ENCODE data around the gene JMJD4. TPM values are rescaled to one million over a fixed set of nuclear protein-coding genes. Genes with fewer than 3 reads are reported as not detected.
A peak's percentile ranks its signal among the peaks of the same experiment; 100 is the strongest.

JMJD4 gene
- total RNA-seq, 2 experiments from 2014 or later, result 17.7 to 24.1 TPM

GRCh38 chr1:227731241-227731677 is 3.8 kb downstream of the JMJD4 start:
- Mint-ChIP-seq H3K27me3 (peaks cover 12% of the 10 kb centered on the region), H3K4me1 (peaks cover 33% of the 10 kb centered on the region), H3K36me3 (peaks cover 11% of the 10 kb centered on the region), H3K27ac (no peak overlapping the region), H3K4me3 (no peak overlapping the region), H3K9me3 (ENCODE audit: low read depth) (no peaks in the 10 kb centered on the region)
- DNase-seq (peak; percentile 39), ATAC-seq (no peak)
- CTCF ChIA-PET, result interaction anchor here (0.8 to 2.7 kb wide), 4 partner anchors 29 to 222 kb away, joined by 3 to 8 read pairs (median 4); no protein-coding TSS in a partner anchor

GRCh38 chr1:227730630-227731151 is 4.4 kb downstream of the JMJD4 start:
- Mint-ChIP-seq H3K36me3 (peaks cover 11% of the 10 kb centered on the region), H3K4me1 (peaks cover 28% of the 10 kb centered on the region), H3K27me3 (peaks cover 12% of the 10 kb centered on the region), H3K9me3 (ENCODE audit: low read depth) (no peaks in the 10 kb centered on the region), H3K4me3 (no peak overlapping the region), H3K27ac (no peak overlapping the region)
- ATAC-seq (no peak), DNase-seq (no peak)
- CTCF ChIA-PET, result interaction anchor here (0.8 to 2.7 kb wide), 6 partner anchors 29 to 223 kb away, joined by 3 to 8 read pairs (median 5); no protein-coding TSS in a partner anchor

DNA sequence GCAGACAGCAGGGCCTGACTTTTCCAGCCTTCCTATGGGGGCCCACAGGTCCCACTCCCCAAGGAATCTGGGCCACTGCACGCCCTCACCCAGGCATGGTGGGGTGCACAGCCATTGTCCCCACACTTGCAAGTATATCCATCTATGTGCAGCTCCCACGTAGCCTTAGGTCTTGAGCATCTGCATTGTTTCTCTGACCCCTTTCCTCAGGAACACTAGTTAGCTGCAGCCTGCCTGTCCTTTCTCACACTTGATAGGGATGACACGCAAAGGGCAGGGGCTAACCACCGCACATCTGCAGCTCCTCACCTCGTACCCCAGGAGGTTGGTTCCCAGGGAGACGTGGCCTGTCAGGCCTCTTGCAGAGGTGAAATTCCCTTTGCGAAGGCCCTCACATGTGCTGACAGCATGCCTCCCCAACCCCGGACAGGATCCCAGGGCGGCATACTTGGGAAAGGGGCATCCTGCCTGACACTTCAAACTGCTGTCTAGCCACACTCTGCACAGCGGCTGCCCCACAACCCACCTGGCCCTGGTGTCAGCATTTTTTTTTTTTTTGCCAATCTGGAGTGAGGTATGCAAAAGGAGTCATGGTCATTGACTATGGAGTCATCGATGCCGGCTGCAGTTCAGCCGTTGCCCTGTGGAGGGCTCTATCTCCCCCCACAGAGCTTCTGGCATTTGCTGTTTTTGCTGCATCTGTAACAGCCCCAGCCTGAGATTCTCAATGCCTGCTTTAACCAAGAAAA is 5.0 kb downstream of the JMJD4 start:
- peaks cover 28% of the 10 kb centered on the region for H3K4me1 Mint-ChIP-seq
- H3K27ac Mint-ChIP-seq, result no peak overlapping the region
- no peaks in the 10 kb centered on the region for H3K9me3 Mint-ChIP-seq (ENCODE audit: low read depth)
- ATAC-seq, result no peak
- H3K27me3 Mint-ChIP-seq, result peaks cover 12% of the 10 kb centered on the region
- H3K36me3 Mint-ChIP-seq, result peaks cover 11% of the 10 kb centered on the region
- CTCF ChIA-PET, result interaction anchor here (1.1 to 2.7 kb wide), 7 partner anchors 30 to 227 kb away, joined by 3 to 8 read pairs (median 5); no protein-coding TSS in a partner anchor
- no peak overlapping the region for H3K4me3 Mint-ChIP-seq
- peak; percentile 62 for DNase-seq

- CTCF ChIA-PET, result interaction anchor here (0.6 to 2.7 kb wide), 5 partner anchors 33 to 228 kb away, joined by 3 to 8 read pairs (median 4); no protein-coding TSS in a partner anchor
- Mint-ChIP-seq H3K4me3 (peak overlapping the region; percentile 69), H3K27me3 (peaks cover 12% of the 10 kb centered on the region), H3K27ac (no peak overlapping the region), H3K4me1 (peaks cover 26% of the 10 kb centered on the region), H3K9me3 (ENCODE audit: low read depth) (peaks cover under 1% of the 10 kb centered on the region), H3K36me3 (peaks cover 9% of the 10 kb centered on the region)
- DNase-seq (peak; percentile 40), ATAC-seq (no peak)
Observed at GRCh38 chr1:227729144-227729880, 5.8 kb downstream of the JMJD4 start.

DNA sequence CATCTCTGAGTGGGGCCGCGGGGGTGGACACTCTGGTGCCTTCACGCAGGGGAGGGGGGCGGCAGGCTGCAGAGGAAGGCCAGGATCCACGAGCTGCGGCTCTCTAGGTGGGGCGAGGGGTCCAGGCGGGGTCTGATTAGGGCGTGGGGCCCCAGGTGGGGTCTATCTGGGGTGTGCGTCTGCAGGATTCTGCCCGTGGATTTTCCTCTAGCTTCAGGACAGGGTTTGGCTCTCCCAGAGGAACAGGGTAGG is 6.3 kb downstream of the JMJD4 start:
- H3K27me3 Mint-ChIP-seq, result peaks cover 12% of the 10 kb centered on the region
- peak; percentile 18 for ATAC-seq
- peaks cover 22% of the 10 kb centered on the region for H3K4me1 Mint-ChIP-seq
- no peak for DNase-seq
- H3K27ac Mint-ChIP-seq, result peak overlapping the region; percentile 46
- H3K4me3 Mint-ChIP-seq, result peak overlapping the region; percentile 69
- peaks cover 4% of the 10 kb centered on the region for H3K9me3 Mint-ChIP-seq (ENCODE audit: low read depth)
- CTCF ChIA-PET, result interaction anchor here (0.6 to 2.7 kb wide), 2 partner anchors 33 to 186 kb away, joined by 3 to 8 read pairs; no protein-coding TSS in a partner anchor
- H3K36me3 Mint-ChIP-seq, result peaks cover 13% of the 10 kb centered on the region

DNA sequence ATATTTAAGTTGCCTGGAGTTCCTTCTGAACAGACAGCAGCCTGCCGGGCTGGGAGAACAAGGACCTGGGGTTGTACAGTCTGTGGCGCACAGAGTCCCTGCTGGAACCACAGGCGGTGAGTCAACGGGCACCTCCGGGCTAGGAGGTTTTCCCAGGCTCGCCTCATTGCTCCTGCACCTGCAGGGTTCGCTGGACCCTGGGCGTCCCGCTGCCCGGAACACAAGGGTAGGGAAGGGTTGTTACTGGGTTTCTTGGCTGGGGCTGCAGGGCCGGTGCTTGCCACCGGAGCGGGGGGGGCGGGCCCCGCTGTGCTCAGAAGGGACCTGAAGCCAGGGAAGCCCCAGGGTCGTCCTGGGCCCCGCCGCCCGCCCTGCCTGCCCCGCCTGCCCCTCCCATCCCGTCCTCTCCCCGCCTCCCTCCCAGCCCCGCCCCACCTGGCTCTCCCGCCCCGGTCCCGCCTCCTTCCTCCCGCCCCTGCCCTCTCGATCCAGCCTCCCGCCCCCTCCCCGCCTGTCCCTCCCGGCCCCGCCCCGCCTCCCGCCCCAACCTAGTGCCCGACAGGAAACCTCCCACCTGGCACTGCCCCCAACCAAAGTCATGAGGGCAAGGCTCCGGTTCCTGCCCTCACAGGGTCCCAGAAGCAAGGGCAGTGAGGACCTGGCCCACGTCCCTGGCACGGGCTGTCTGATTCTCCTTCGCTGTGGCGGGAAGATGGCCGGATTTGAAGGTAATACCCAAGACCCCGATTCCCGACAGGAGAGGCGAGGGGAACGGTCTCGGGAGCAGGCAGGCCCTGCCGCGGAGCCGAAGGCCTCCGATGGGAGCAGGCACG is 6.8 kb downstream of the JMJD4 start:
- CTCF ChIA-PET, result no interaction called here
- Mint-ChIP-seq H3K27ac (peak overlapping the region; percentile 46), H3K36me3 (peaks cover 17% of the 10 kb centered on the region), H3K4me3 (peak overlapping the region; percentile 69), H3K4me1 (peaks cover 17% of the 10 kb centered on the region), H3K27me3 (peaks cover 12% of the 10 kb centered on the region), H3K9me3 (ENCODE audit: low read depth) (peaks cover 8% of the 10 kb centered on the region)
- DNase-seq (peak; percentile 71), ATAC-seq (peak; percentile 67)

DNA sequence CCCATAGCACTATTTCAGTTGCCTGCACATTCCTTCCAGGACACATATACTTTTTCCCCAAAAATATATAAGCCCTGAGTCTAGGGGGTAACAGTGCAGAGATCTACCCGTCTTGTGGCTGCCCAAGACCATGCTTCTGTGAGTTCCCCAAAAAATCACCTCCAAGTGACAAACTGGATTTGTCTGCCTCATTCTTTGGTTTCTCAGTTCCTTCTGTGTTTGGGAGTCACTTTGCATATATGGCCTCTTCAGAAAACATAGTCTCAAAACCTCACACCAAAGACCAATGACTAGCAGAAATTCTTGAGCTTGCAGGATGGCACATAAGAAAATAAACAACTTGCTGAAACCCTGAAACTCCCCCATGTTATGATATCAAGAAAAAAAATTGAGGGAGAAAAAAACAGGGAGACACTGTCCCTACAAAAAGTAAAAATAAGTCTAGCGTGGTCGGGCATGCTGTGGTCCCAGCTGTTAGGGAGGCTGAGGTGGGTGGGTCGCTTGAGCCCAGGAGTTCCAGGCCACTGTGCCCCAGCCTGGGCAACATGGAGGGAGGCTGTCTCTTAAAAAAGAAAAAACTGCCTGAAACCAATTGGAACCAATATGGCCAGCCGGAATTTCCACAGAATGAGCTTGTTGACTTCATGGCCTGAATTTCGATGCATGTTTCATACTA is 8.0 kb downstream of the JMJD4 start:
- Mint-ChIP-seq H3K4me1 (peaks cover 16% of the 10 kb centered on the region), H3K36me3 (peaks cover 15% of the 10 kb centered on the region), H3K9me3 (ENCODE audit: low read depth) (peaks cover 16% of the 10 kb centered on the region), H3K27ac (no peak overlapping the region), H3K4me3 (no peak overlapping the region), H3K27me3 (peaks cover 12% of the 10 kb centered on the region)
- no peak for DNase-seq
- CTCF ChIA-PET, result no interaction called here
- no peak for ATAC-seq

DNA sequence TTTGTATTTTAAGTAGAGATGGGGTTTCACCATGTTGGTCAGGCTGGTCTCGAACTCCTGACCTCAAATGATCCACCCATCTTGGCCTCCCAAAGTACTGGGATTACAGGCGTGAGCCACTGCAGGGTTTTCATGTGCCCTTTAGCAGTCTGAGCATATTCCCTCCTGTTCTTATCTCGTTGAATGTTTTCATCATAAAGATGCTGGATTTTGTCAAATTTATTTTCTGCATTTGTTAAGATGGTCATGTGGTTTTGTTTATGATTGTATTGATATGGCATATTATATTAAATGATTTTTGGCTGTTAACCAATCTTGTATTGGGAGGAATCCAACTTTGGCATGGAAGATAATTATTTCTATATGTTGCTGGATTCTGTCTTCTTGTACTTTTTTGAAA is 8.8 kb downstream of the JMJD4 start:
- H3K4me1 Mint-ChIP-seq, result peaks cover 16% of the 10 kb centered on the region
- H3K36me3 Mint-ChIP-seq, result peaks cover 17% of the 10 kb centered on the region
- H3K9me3 Mint-ChIP-seq (ENCODE audit: low read depth), result peaks cover 19% of the 10 kb centered on the region
- no peak for DNase-seq
- no peak overlapping the region for H3K4me3 Mint-ChIP-seq
- no peak for ATAC-seq
- CTCF ChIA-PET, result no interaction called here
- H3K27me3 Mint-ChIP-seq, result peaks cover 12% of the 10 kb centered on the region
- H3K27ac Mint-ChIP-seq, result no peak overlapping the region

DNA sequence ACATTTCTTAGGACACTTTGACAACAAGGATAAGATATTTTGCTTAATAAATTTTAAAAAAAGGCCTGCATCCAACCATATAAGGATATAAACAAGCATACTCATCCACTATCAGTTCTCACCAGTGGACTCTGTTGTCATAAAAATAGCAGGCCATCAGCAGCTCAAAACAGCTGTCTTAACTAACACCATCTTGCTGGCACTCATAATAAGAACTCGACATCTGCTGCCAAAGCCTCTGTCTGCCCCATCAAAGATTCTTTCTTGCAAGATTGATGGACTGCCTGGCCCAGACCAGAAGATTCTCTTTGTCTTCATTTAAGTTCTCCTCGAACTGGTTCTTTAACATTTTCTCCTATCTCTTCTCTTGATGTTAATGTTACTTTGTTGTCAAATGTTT is 10.1 kb downstream of the JMJD4 start:
- Mint-ChIP-seq H3K27ac (no peak overlapping the region), H3K27me3 (peaks cover 12% of the 10 kb centered on the region), H3K36me3 (peaks cover 16% of the 10 kb centered on the region), H3K4me1 (peaks cover 14% of the 10 kb centered on the region), H3K4me3 (no peak overlapping the region), H3K9me3 (ENCODE audit: low read depth) (peaks cover 24% of the 10 kb centered on the region)
- ATAC-seq (no peak), DNase-seq (no peak)
- CTCF ChIA-PET, result no interaction called here

DNA sequence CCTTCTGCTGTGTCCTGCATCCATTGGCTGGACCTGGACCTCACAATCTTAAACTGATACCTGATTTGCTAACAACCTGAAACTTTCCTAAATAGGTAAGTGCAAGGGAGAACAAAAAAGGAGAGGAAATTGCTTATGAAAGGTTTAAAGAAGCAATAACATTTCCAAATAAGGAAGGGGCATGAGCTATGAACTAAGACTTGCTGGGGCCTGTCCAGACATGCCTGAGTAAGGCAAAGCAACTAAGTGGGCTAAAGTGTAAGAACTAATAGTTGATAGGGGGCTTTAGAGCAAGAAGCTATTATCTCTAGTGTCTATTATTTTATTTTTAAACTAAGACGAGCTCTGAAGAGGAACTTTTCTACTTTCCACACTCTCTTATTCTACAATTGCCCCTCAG is 11.6 kb downstream of the JMJD4 start:
- Mint-ChIP-seq H3K36me3 (peaks cover 16% of the 10 kb centered on the region), H3K27me3 (peaks cover 12% of the 10 kb centered on the region), H3K4me1 (peaks cover 6% of the 10 kb centered on the region), H3K27ac (no peak overlapping the region), H3K9me3 (ENCODE audit: low read depth) (peaks cover 34% of the 10 kb centered on the region), H3K4me3 (no peak overlapping the region)
- DNase-seq (no peak), ATAC-seq (no peak)
- CTCF ChIA-PET, result no interaction called here

DNA sequence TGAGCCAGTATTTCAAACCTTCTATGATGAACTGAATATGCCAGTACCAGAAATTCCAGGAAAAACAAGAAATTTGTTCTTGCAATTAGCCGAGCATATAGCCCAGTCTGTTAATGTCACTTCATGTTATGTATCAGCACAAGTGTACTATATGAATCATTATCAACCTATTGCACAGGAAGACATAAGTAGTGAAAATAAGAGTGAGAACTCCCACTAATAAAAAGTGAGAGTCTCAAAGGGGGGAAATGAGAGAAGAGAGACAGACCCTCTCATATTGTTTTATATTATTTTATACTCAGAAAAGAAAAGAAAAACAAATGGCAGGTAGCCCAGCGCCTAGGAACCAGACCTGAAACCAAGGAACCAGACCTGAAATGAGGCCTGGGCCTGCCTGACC is 16.2 kb downstream of the JMJD4 start:
- DNase-seq (no peak), ATAC-seq (no peak)
- no peak overlapping the region for H3K4me3 Mint-ChIP-seq
- peaks cover 3% of the 10 kb centered on the region for H3K27me3 Mint-ChIP-seq
- H3K27ac Mint-ChIP-seq, result no peak overlapping the region
- H3K36me3 Mint-ChIP-seq, result peaks cover 12% of the 10 kb centered on the region
- CTCF ChIA-PET, result no interaction called here
- peaks cover 38% of the 10 kb centered on the region for H3K9me3 Mint-ChIP-seq (ENCODE audit: low read depth)
- H3K4me1 Mint-ChIP-seq, result no peaks in the 10 kb centered on the region

DNA sequence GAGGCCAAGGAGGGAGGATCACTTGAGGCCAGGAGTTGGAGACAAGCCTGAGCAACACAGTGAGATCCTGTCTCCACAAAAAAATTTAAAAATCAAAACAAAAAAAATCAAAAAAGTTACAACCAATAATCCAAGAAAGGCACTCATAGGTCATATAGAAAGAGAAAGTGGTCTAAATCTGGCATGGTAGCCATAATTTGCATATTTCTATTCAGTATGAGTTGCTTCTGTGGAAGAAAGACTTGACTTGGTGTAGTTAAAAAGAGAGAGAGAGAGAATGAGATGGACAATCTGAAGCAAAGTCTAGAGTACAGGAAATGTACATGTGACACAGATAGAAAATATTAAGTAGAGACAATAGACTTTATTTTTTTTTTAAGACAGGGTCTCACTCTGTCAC is 22.5 kb downstream of the JMJD4 start:
- CTCF ChIA-PET, result no interaction called here
- peaks cover 8% of the 10 kb centered on the region for H3K36me3 Mint-ChIP-seq

More for the DNA sequence above, 22.5 kb downstream of the JMJD4 start:
- Mint-ChIP-seq H3K27me3 (peaks cover 3% of the 10 kb centered on the region), H3K27ac (no peak overlapping the region), H3K4me1 (peaks cover 6% of the 10 kb centered on the region), H3K9me3 (ENCODE audit: low read depth) (peaks cover 22% of the 10 kb centered on the region), H3K4me3 (no peak overlapping the region)
- ATAC-seq (no peak), DNase-seq (no peak)

All from activated CD8-positive, alpha-beta memory T cell treated with anti-CD3 and anti-CD28 coated beads, Interleukin-2, amount 10 ng/mL, durations not matched to agents 7 days and 5 days (primary cell).